GM21526 (cell line): ENCODE measurements around the gene PKIB.

Experiments used
- ATAC-seq: cut with Tn5 transposase; IDR thresholded peaks from one replicate; pipeline ENCODE4 v1.9.1; 2021; ENCODE audit warnings: moderate library complexity; ENCODE audit not compliant: unreplicated experiment, low FRiP score

The PKIB gene

GRCh38 chr6:122702841-122703240 lies 92.6 kb downstream of the PKIB start:
- ATAC-seq: no peak

GRCh38 chr6:122704066-122704465 lies 93.9 kb downstream of the PKIB start:
- ATAC-seq: no peak

GRCh38 chr6:122709922-122710512 lies 99.8 kb downstream of the PKIB start:
- ATAC-seq: no peak

GRCh38 chr6:122710908-122711635 lies 100.9 kb downstream of the PKIB start:
- ATAC-seq: no peak

GRCh38 chr6:122712093-122712447 lies 101.9 kb downstream of the PKIB start:
- no peak for ATAC-seq

- no peak for ATAC-seq
Observed at GRCh38 chr6:122712448-122713137, 102.4 kb downstream of the PKIB start.

GRCh38 chr6:122713138-122713537 lies 102.9 kb downstream of the PKIB start:
- no peak for ATAC-seq

GRCh38 chr6:122714059-122714458 lies 103.9 kb downstream of the PKIB start:
- ATAC-seq: no peak

- ATAC-seq: no peak
Observed at GRCh38 chr6:122715725-122716124, 105.5 kb downstream of the PKIB start.

GRCh38 chr6:122717350-122717749 lies 107.1 kb downstream of the PKIB start:
- no peak for ATAC-seq

- ATAC-seq: no peak
Observed at GRCh38 chr6:122718616-122719015, 108.4 kb downstream of the PKIB start.

- no peak for ATAC-seq
Observed at GRCh38 chr6:122719176-122719575, 109.0 kb downstream of the PKIB start.

- ATAC-seq: no peak
Observed at GRCh38 chr6:122722746-122723145, 112.5 kb downstream of the PKIB start.

GRCh38 chr6:122726649-122727048 lies 116.4 kb downstream of the PKIB start:
- peak; percentile 51 for ATAC-seq

- ATAC-seq: no peak
Observed at GRCh38 chr6:122727244-122727643, 117.0 kb downstream of the PKIB start.

GRCh38 chr6:122730334-122730733 lies 120.1 kb downstream of the PKIB start:
- no peak for ATAC-seq

GRCh38 chr6:122730775-122731386 lies 120.7 kb downstream of the PKIB start:
- ATAC-seq: peak; percentile 70

GRCh38 chr6:122733259-122733658 lies 123.1 kb downstream of the PKIB start:
- no peak for ATAC-seq

GRCh38 chr6:122734529-122735395 lies 124.6 kb downstream of the PKIB start:
- no peak for ATAC-seq

GRCh38 chr6:122735582-122735981 lies 125.4 kb downstream of the PKIB start:
- ATAC-seq: no peak
